A673 (cell line): ENCODE results near the gene PACSIN2. TPM values are rescaled to one million over a fixed set of nuclear protein-coding genes. Genes with fewer than 3 reads are reported as not detected.
A peak's percentile ranks its signal among the peaks of the same experiment; 100 is the strongest.

Experiments
- BruUV-seq: library from RNA; stranded (reverse); fragments of 400-500 nt; replicated peaks from 2 replicates; lab custom pipeline; 2021; lab: Mats Ljungman, UMichigan
- CTCF ChIA-PET: fragments of 300-600 bp; sonication (Branson Sonifier 250); formaldehyde crosslinking; loops from one replicate; lab custom pipeline; 2022; ENCODE audit warnings: antibody characterized with exemption; lab: Charles Lee
- POLR2A ChIA-PET: fragments of 300-600 bp; sonication (Branson Sonifier 250); formaldehyde crosslinking; loops from one replicate; lab custom pipeline; 2022; ENCODE audit warnings: antibody characterized with exemption; ENCODE audit not compliant: low non-redundant PET; lab: Charles Lee
- DNase-seq: peaks from one replicate; pipeline ENCODE4 v3.0.0-alpha.2; 2015; ENCODE audit warnings: low spot score
- H3K27ac ChIP-seq: fragments of 200-600 bp; sonication (generic); 2 replicates; pipeline ENCODE4 v1.5.1; 2016; ENCODE audit warnings: mixed run types, low read depth, mild to moderate bottlenecking, mixed read lengths, antibody characterized with exemption, low read length; ENCODE audit not compliant: poor library complexity, severe bottlenecking
- H3K27me3 ChIP-seq: fragments of 200-600 bp; sonication (generic); replicated peaks from 2 replicates; pipeline ENCODE4 v1.6.1; 2017; ENCODE audit warnings: mixed run types, low read depth, mild to moderate bottlenecking, mixed read lengths, antibody characterized with exemption, low read length; ENCODE audit not compliant: insufficient read depth, poor library complexity
- H3K36me3 ChIP-seq: fragments of 200-600 bp; sonication (generic); 2 replicates; pipeline ENCODE4 v1.6.1; 2016; ENCODE audit warnings: mixed run types, mild to moderate bottlenecking, mixed read lengths, antibody characterized with exemption, low read length; ENCODE audit not compliant: insufficient read depth, poor library complexity, severe bottlenecking
- H3K4me1 ChIP-seq: fragments of 200-600 bp; sonication (generic); 2 replicates; pipeline ENCODE4 v1.6.1; 2017; ENCODE audit warnings: mixed run types, mild to moderate bottlenecking, mixed read lengths, antibody characterized with exemption, low read length; ENCODE audit not compliant: insufficient read depth, poor library complexity, severe bottlenecking
- H3K4me3 ChIP-seq: fragments of 200-600 bp; sonication (generic); 2 replicates; pipeline ENCODE4 v1.5.1; 2016; ENCODE audit warnings: low read depth, mixed run types, mild to moderate bottlenecking, mixed read lengths, low read length; ENCODE audit not compliant: poor library complexity, severe bottlenecking
- H3K9me3 ChIP-seq: fragments of 200-600 bp; sonication (generic); 2 replicates; pipeline ENCODE4 v1.6.1; 2016; ENCODE audit warnings: mixed run types, low read depth, mild to moderate bottlenecking, mixed read lengths, antibody characterized with exemption, low read length; ENCODE audit not compliant: poor library complexity, severe bottlenecking
- CTCF ChIP-seq: fragments of 300-800, 200-600 bp; sonication (generic); conservative IDR thresholded peaks from 2 replicates; pipeline ENCODE4 v1.5.1; 2017; ENCODE audit warnings: low read depth, mild to moderate bottlenecking, antibody characterized with exemption, low read length, moderate library complexity, mixed read lengths
- EZH2 ChIP-seq: fragments of 200-600 bp; sonication (generic); IDR thresholded peaks from 2 replicates; pipeline ENCODE4 v1.6.1; 2017; ENCODE audit warnings: borderline replicate concordance, low read depth, mild to moderate bottlenecking, mixed read lengths, antibody characterized with exemption, low read length; ENCODE audit not compliant: poor library complexity, severe bottlenecking
- intact Hi-C: fragments of 100-400 bp; cut with micrococcal nuclease; formaldehyde crosslinking; loops from one replicate; pipeline ENCODE4 v1.10.0; 2022; ENCODE audit not compliant: unreplicated experiment
- total RNA-seq: library from RNA; stranded (reverse); gene quantifications from 2 replicates; pipeline ENCODE4 v1.2.3, GENCODE V29; 2021

PACSIN2 gene
- total RNA-seq, 1 experiment from 2014 or later: 51.8 TPM

- CTCF ChIA-PET: no interaction called here
- Histone ChIP-seq H3K9me3 (no peaks in the 10 kb centered on the region), H3K27ac (no peak overlapping the region), H3K4me1 (peaks cover 40% of the 10 kb centered on the region), H3K27me3 (no peaks in the 10 kb centered on the region), H3K4me3 (no peak overlapping the region), H3K36me3 (no peaks in the 10 kb centered on the region)
- POLR2A ChIA-PET: no interaction called here
- no peak for DNase-seq
- no TSS peak for BruUV-seq
- intact Hi-C loops: no loop called here
- TF ChIP-seq EZH2 (no peak), CTCF (no peak)
These were observed 10.4 kb downstream of the PACSIN2 start for GRCh38 chr22:43004362-43005035.

GRCh38 chr22:43002202-43002586 lies 12.8 kb downstream of the PACSIN2 start:
- intact Hi-C loops: no loop called here
- peak; percentile 33 for DNase-seq
- BruUV-seq: no TSS peak
- Histone ChIP-seq H3K4me3 (no peak overlapping the region), H3K27ac (peak overlapping the region; percentile 45), H3K4me1 (peaks cover 40% of the 10 kb centered on the region), H3K9me3 (no peaks in the 10 kb centered on the region), H3K27me3 (no peaks in the 10 kb centered on the region), H3K36me3 (no peaks in the 10 kb centered on the region)
- CTCF ChIA-PET: no interaction called here
- TF ChIP-seq CTCF: no peak
- TF ChIP-seq EZH2: no peak
- POLR2A ChIA-PET: no interaction called here

GRCh38 chr22:43001271-43002201 lies 13.4 kb downstream of the PACSIN2 start:
- Histone ChIP-seq H3K9me3 (no peaks in the 10 kb centered on the region), H3K4me1 (peaks cover 40% of the 10 kb centered on the region), H3K36me3 (no peaks in the 10 kb centered on the region), H3K27ac (no peak overlapping the region), H3K4me3 (no peak overlapping the region), H3K27me3 (no peaks in the 10 kb centered on the region)
- no peak for DNase-seq
- intact Hi-C loops: no loop called here
- TF ChIP-seq EZH2 (no peak), CTCF (no peak)
- ChIA-PET POLR2A (no interaction called here), CTCF (no interaction called here)
- no TSS peak for BruUV-seq
